SIG-M5 (cell line): ENCODE data around the gene ATP8B4.

Experiments used
- DNase-seq: peaks from one replicate; lab custom pipeline; 2025; lab: John Stamatoyannopoulos, UW

ATP8B4 gene

DNA sequence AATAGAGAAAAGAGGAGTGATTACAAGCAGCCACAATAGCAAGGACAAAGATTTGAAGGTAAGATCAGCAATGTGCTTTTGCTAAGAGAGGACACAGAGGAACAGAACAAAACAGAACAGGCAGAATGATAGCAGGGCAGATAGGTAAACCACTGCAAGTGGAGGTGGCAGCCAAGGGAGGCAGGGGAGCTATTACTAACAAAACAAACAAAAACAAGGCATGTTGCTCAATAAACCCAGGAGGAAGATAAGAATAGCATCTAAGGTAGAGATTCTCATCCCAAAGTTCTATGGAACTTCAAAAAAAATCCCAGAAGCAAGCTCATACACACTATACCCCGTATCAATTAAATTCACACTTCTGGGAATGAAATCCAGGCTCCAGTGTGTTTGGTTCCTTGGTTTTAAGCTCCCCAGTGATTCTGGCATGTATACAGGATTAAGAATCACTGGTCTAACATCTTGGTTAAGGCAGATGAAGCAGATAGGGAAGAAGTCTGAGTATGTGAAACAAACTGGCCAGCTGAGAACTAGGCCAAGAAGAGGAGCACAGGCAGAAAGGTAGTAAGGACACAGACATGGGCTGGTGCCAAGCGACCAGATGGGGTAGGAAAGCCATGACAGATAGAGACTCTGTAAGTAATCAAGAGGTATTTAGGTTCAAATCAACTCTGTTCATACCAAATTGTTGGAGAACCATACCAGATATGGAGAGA is 309.0 kb downstream of the ATP8B4 start:
- no peak for DNase-seq

DNA sequence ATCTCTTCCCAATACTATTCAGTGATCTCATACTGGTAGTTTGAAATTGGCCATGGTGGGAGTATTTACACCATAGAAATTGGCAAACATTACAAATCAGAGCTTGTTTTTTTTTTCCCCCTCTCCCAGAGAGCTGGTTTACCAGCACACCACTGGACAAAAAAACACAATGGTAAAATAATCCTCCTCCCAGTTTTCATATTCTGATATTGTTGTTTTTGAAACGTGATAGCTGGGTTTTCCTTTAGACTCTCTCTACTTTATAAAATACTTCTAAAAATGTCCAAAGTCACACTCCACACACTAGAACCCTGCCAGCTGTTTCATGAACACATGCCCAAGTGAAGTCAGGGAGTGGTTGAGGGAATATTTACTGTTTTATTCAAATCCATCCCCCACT is 310.7 kb downstream of the ATP8B4 start:
- no peak for DNase-seq
